ENCODE measurements around the gene WDR93.

WDR93 gene

DNA sequence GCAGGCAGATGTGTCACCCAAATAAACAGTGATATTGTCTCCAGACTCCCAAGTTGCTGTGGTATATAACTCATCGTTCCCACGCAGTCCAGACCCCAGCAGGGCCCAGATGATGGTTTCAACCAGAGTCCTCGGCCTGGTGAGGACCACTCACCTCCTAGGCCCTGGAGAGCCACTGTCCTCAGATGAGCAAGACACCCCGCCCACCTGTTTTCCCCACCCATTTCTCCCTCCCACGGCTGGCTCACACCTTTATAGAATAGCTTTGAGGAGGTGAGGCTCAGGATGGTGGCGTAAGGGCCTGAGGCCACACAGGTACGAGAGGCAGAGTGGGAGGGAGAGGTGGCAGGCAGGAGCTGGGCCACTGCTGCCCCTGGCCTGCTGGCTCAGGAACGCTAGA is 53.0 kb downstream of the WDR93 start:
- Histone ChIP-seq H3K9ac (ENCODE audit: insufficient read length) (no peak overlapping the region), H3K4me3 (no peak overlapping the region), H3K36me3 (ENCODE audit: insufficient read depth, low read length) (no peaks in the 10 kb centered on the region), H3K9me3 (ENCODE audit: low read depth, low read length) (no peaks in the 10 kb centered on the region), H3K27ac (no peak overlapping the region)
- DNase-seq (ENCODE audit: low read depth, low spot score) = no peak
- TF ChIP-seq POLR2AphosphoS5 (IDR thresholded peaks at IDR 0.05; ENCODE audit: borderline replicate concordance, low read depth, low read length) = no peak
- TF ChIP-seq EZH2 (IDR thresholded peaks at IDR 0.05) = no peak
- no peak for TF ChIP-seq FOXP2 (optimal IDR thresholded peaks at IDR 0.05; ENCODE audit: control extremely low read depth, extremely low read length, insufficient read depth)

DNA sequence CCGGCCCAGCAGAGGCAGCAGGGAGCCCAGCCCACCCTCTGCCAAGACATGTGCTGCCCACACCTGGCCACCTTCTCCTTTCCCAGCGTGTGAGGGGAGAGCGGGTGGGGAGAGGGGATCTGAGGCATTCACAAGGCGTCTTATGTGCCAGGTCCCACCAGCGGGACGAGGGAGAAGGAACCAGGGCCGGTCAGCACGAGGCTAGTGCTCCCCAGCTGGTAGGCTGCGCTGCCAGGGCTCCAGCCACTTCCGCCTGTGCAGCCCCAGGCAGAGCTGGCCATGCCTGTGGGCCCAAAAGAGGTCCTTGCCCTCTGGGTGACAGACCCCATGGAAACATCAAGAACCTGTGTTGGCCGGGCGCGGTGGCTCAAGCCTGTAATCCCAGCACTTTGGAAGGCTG is 54.5 kb downstream of the WDR93 start:
- no peak overlapping the region for H3K9ac ChIP-seq (ENCODE audit: insufficient read length)
- no peaks in the 10 kb centered on the region for H3K36me3 ChIP-seq (ENCODE audit: insufficient read depth, low read length)
- TF ChIP-seq FOXP2 (optimal IDR thresholded peaks at IDR 0.05; ENCODE audit: control extremely low read depth, extremely low read length, insufficient read depth) (no peak), POLR2AphosphoS5 (IDR thresholded peaks at IDR 0.05; ENCODE audit: borderline replicate concordance, low read depth, low read length) (no peak), EZH2 (IDR thresholded peaks at IDR 0.05) (no peak)
- no peaks in the 10 kb centered on the region for H3K9me3 ChIP-seq (ENCODE audit: low read depth, low read length)
- no peak overlapping the region for H3K4me3 ChIP-seq
- DNase-seq (ENCODE audit: low read depth, low spot score) = no peak
- no peak overlapping the region for H3K27ac ChIP-seq

GRCh38 chr15:89745768-89746167 is 55.2 kb downstream of the WDR93 start:
- TF ChIP-seq POLR2AphosphoS5 (IDR thresholded peaks at IDR 0.05; ENCODE audit: borderline replicate concordance, low read depth, low read length) = no peak
- Histone ChIP-seq H3K36me3 (ENCODE audit: insufficient read depth, low read length) (no peaks in the 10 kb centered on the region), H3K27ac (no peak overlapping the region), H3K4me3 (no peak overlapping the region), H3K9ac (ENCODE audit: insufficient read length) (no peak overlapping the region), H3K9me3 (ENCODE audit: low read depth, low read length) (no peaks in the 10 kb centered on the region)
- no peak for DNase-seq (ENCODE audit: low read depth, low spot score)

GRCh38 chr15:89746386-89746780 is 55.8 kb downstream of the WDR93 start:
- no peak overlapping the region for H3K27ac ChIP-seq
- H3K9me3 ChIP-seq (ENCODE audit: low read depth, low read length) = no peaks in the 10 kb centered on the region
- no peak overlapping the region for H3K4me3 ChIP-seq
- H3K9ac ChIP-seq (ENCODE audit: insufficient read length) = no peak overlapping the region
- DNase-seq (ENCODE audit: low read depth, low spot score) = no peak
- no peaks in the 10 kb centered on the region for H3K36me3 ChIP-seq (ENCODE audit: insufficient read depth, low read length)
- TF ChIP-seq FOXP2 (optimal IDR thresholded peaks at IDR 0.05; ENCODE audit: control extremely low read depth, extremely low read length, insufficient read depth) = no peak
- no peak for TF ChIP-seq EZH2 (IDR thresholded peaks at IDR 0.05)
- no peak for TF ChIP-seq POLR2AphosphoS5 (IDR thresholded peaks at IDR 0.05; ENCODE audit: borderline replicate concordance, low read depth, low read length)

DNA sequence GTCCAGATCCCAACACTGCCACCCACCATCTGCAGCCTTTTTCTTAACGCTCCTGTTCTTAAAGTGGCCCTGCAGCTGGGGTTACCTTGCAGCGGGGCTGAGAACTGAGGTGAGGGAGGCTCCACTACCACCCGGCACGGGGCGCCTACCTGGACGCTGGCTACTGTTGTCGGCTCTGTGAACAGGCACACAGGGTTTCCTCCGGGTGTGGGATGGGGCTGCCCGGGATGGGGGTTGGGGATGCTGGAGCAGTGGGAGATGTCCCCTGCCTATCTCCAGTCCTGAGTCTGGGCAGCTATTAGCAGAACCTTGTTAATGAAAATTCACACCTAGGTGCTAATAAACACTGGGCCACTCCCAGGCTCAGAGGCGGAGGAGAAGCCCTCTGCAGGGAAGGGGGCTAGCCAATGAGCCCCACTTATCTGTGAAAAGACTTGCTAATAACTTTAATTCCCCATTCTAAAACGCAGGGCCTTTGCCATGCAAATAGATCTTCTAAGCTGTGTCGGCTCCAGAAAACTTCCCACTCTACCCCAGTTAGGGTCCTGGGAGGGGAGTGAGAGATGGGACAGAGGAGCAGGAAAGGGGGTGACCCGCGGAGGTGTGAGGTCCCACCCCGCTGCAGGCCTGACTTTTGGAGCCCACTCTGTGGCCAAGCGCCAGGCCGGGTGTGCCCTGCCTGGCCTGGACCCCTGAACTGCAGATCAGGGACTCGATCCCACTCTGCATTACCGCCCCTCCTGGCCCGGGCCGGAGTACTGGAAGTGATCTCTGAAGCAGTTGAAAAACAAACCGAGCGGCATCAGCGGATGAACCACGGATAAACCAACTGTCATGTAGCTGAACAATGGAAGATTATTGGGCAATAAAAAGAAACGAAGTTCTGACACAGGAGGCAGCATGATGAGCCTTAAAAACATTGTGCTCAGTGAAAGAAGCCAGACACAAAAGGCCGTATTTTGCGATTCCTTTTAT is 57.4 kb downstream of the WDR93 start:
- Histone ChIP-seq H3K9me3 (ENCODE audit: low read depth, low read length) (no peaks in the 10 kb centered on the region), H3K36me3 (ENCODE audit: insufficient read depth, low read length) (no peaks in the 10 kb centered on the region), H3K9ac (ENCODE audit: insufficient read length) (no peak overlapping the region), H3K4me3 (no peak overlapping the region), H3K27ac (peak overlapping the region; percentile 11; the same call in 1 of the 2 replicates)
- no peak for DNase-seq (ENCODE audit: low read depth, low spot score)
- TF ChIP-seq EZH2 (IDR thresholded peaks at IDR 0.05) (no peak), POLR2AphosphoS5 (IDR thresholded peaks at IDR 0.05; ENCODE audit: borderline replicate concordance, low read depth, low read length) (no peak), FOXP2 (optimal IDR thresholded peaks at IDR 0.05; ENCODE audit: control extremely low read depth, extremely low read length, insufficient read depth) (no peak)

DNA sequence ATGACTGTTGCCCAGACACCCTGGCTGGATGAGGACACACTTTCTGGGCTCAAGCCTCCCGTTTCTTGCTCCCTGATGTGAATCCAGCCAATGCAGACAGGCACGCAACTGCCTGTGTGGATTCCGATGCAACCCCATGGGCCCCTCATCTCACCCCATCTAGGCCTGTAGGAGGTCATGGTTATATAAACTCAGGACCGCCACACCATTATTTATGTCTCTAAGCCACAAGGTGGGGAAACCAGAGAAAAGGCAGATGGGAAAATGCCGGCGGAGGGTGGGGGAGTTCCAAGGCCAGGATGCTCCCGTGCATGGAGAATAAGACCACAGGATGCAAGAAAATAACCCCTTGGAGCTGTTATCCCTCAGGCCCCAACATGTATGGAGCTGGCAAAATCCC is 58.4 kb downstream of the WDR93 start:
- no peak for TF ChIP-seq FOXP2 (optimal IDR thresholded peaks at IDR 0.05; ENCODE audit: control extremely low read depth, extremely low read length, insufficient read depth)
- no peak for TF ChIP-seq EZH2 (IDR thresholded peaks at IDR 0.05)
- no peak for TF ChIP-seq POLR2AphosphoS5 (IDR thresholded peaks at IDR 0.05; ENCODE audit: borderline replicate concordance, low read depth, low read length)
- DNase-seq (ENCODE audit: low read depth, low spot score) = no peak
- no peak overlapping the region for H3K9ac ChIP-seq (ENCODE audit: insufficient read length)
- peak overlapping the region; percentile 88; the same call in 1 of the 2 replicates for H3K4me3 ChIP-seq
- no peaks in the 10 kb centered on the region for H3K9me3 ChIP-seq (ENCODE audit: low read depth, low read length)
- H3K36me3 ChIP-seq (ENCODE audit: insufficient read depth, low read length) = no peaks in the 10 kb centered on the region
- peak overlapping the region; percentile 11; the same call in 1 of the 2 replicates for H3K27ac ChIP-seq

DNA sequence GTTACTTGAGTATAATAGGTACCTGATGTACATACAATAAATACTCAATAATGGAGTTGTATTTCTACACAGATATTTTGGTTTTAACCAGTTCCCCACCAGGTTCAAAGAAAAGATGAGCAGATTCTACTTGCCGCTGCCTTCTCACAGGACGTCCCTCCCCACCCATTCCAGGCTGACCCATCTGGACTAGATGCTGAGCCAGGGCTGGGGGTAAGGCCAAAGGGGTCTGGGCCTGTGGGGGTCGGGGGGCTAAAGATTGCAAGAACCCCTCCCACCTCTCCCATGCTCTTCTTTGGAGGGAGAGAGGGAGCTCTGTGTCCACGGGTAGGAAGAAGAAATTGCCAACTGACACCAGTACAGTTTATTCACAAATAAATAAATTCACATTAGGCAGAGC is 58.9 kb downstream of the WDR93 start:
- peak overlapping the region; percentile 88 for H3K4me3 ChIP-seq

DNA sequence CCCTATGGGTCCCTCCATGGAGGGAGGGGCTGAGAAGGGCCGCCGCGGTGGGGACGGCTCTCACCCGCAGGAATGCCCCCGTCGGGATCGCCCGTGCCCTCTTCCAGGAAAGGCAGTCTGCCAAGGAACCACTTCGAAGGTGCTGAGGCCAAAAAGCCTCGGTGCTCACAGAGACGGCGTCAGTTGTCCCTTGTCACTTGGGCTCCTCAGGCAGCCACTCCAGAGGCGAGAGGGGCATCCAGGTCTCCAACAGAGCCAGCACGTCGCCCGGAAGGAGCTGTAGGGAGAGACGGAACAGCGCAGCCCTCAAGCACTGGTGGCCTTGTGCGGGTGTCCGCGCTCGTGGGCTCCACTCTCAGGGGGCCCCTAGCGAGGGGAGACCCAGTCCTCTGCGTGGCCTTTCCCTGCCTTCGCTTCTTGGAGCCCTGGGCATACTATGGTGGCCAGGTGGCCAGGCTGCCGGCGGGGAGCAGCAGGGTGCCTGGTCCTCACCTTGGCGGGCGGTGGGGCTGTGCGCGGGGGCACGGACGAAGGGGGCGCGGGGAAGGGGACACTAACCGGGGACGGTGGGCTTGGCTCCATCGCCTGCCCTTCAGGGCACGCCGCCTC is 59.4 kb downstream of the WDR93 start:
- Histone ChIP-seq H3K4me3 (peak overlapping the region; percentile 88), H3K27ac (no peak overlapping the region), H3K9ac (ENCODE audit: insufficient read length) (peak overlapping the region; percentile 87), H3K36me3 (ENCODE audit: insufficient read depth, low read length) (no peaks in the 10 kb centered on the region), H3K9me3 (ENCODE audit: low read depth, low read length) (no peaks in the 10 kb centered on the region)
- TF ChIP-seq EZH2 (IDR thresholded peaks at IDR 0.05) (no peak), FOXP2 (optimal IDR thresholded peaks at IDR 0.05; ENCODE audit: control extremely low read depth, extremely low read length, insufficient read depth) (no peak), POLR2AphosphoS5 (IDR thresholded peaks at IDR 0.05; ENCODE audit: borderline replicate concordance, low read depth, low read length) (no peak)
- DNase-seq (ENCODE audit: low read depth, low spot score) = no peak

More for the DNA sequence above, 58.9 kb downstream of the WDR93 start:
- Histone ChIP-seq H3K27ac (no peak overlapping the region), H3K9ac (ENCODE audit: insufficient read length) (peak overlapping the region; percentile 87), H3K9me3 (ENCODE audit: low read depth, low read length) (no peaks in the 10 kb centered on the region), H3K36me3 (ENCODE audit: insufficient read depth, low read length) (no peaks in the 10 kb centered on the region)
- DNase-seq (ENCODE audit: low read depth, low spot score) = no peak
- no peak for TF ChIP-seq FOXP2 (optimal IDR thresholded peaks at IDR 0.05; ENCODE audit: control extremely low read depth, extremely low read length, insufficient read depth)
